Erythroblast (primary cell): ENCODE measurements around the gene CGB1.
"Not testable (repeated sequence)": the region's sequence is repeated elsewhere in the genome, so short reads cannot be mapped to it uniquely, and the experiment has no call there.

Experiments used
- GATA1 ChIP-seq: IDR thresholded peaks from 2 replicates; pipeline ENCODE4 v1.6.1; 2011; ENCODE audit warnings: low read depth, mild to moderate bottlenecking, control low read depth, low read length, moderate library complexity
- POLR2A ChIP-seq: IDR thresholded peaks from 2 replicates; pipeline ENCODE4 v1.6.1; 2011; ENCODE audit warnings: mild to moderate bottlenecking, low read length

- not testable (repeated sequence) for TF ChIP-seq POLR2A, GATA1
Observed at GRCh38 chr19:49043548-49043947, 6.9 kb upstream of the CGB1 start, which contains the start of gene CGB5.
